Astrocyte of the spinal cord (primary cell): ENCODE measurements around the gene TLL1.

Experiments used
- DNase-seq: peaks from one replicate; pipeline ENCODE4 v3.0.0; 2011; ENCODE audit warnings: low read depth, low spot score
- H3K4me3 ChIP-seq: 2 replicates; pipeline ENCODE4 v1.5.1; 2011; ENCODE audit warnings: low read depth, mild to moderate bottlenecking, low read length, moderate library complexity
- CTCF ChIP-seq: IDR thresholded peaks from 2 replicates; pipeline ENCODE4 v1.5.1; 2012; ENCODE audit warnings: low read depth, mild to moderate bottlenecking, low read length, inconsistent platforms
- in situ Hi-C: cut with HindIII; loops from 2 replicates; pipeline ENCODE4 v1.10.0; 2017; ENCODE audit warnings: low sequenced_read_pairs

TLL1 gene

GRCh38 chr4:166065324-166065723 is 192.3 kb downstream of the TLL1 start:
- DNase-seq, result no peak
- no peak for TF ChIP-seq CTCF
- H3K4me3 ChIP-seq, result no peak overlapping the region
- in situ Hi-C loops, result no loop called here

GRCh38 chr4:166066936-166067335 is 193.9 kb downstream of the TLL1 start:
- TF ChIP-seq CTCF, result no peak
- no peak for DNase-seq
- in situ Hi-C loops, result no loop called here
- H3K4me3 ChIP-seq, result no peak overlapping the region

GRCh38 chr4:166067915-166068314 is 194.9 kb downstream of the TLL1 start:
- in situ Hi-C loops, result no loop called here
- DNase-seq, result no peak
- no peak for TF ChIP-seq CTCF
- H3K4me3 ChIP-seq, result no peak overlapping the region

GRCh38 chr4:166073783-166074182 is 200.7 kb downstream of the TLL1 start:
- DNase-seq, result no peak
- no peak overlapping the region for H3K4me3 ChIP-seq
- in situ Hi-C loops, result no loop called here
- no peak for TF ChIP-seq CTCF

- in situ Hi-C loops, result no loop called here
- TF ChIP-seq CTCF, result no peak
- no peak overlapping the region for H3K4me3 ChIP-seq
These were observed 202.6 kb downstream of the TLL1 start for GRCh38 chr4:166075599-166075998.

GRCh38 chr4:166077782-166078181 is 204.7 kb downstream of the TLL1 start:
- in situ Hi-C loops, result no loop called here
- TF ChIP-seq CTCF, result no peak
- DNase-seq, result no peak
- no peak overlapping the region for H3K4me3 ChIP-seq

More at GRCh38 chr4:166075599-166075998, 202.6 kb downstream of the TLL1 start:
- DNase-seq, result no peak

GRCh38 chr4:166078383-166078782 is 205.3 kb downstream of the TLL1 start:
- no peak for TF ChIP-seq CTCF
- no peak for DNase-seq
- H3K4me3 ChIP-seq, result no peak overlapping the region
- in situ Hi-C loops, result no loop called here
